ENCODE data around the gene TTC3.
"Not testable (repeated sequence)": the region's sequence is repeated elsewhere in the genome, so short reads cannot be mapped to it uniquely, and the experiment has no call there.

TTC3 gene

GRCh38 chr21:37072988-37073416 lies at the start of gene TTC3, which contains the start of gene PIGP:
Gene TTC3, plus strand, starts transcription at chr21:37073254. Its CDS starts 14,004 bp downstream, at chr21:37087258.
Gene PIGP, minus strand, starts transcription at chr21:37073071. Its CDS starts 556 bp downstream, at chr21:37072515.
- DNase-seq: peak; percentile 88 to 93

- DNase-seq: no peak
These were observed 46.6 kb upstream of the TTC3 start for GRCh38 chr21:37026499-37026898.

- no peak for DNase-seq
These were observed 44.5 kb upstream of the TTC3 start for GRCh38 chr21:37028570-37028969.

GRCh38 chr21:37030864-37031263 lies 42.2 kb upstream of the TTC3 start:
- DNase-seq: no peak

- DNase-seq: no peak
These were observed 40.8 kb upstream of the TTC3 start for GRCh38 chr21:37032293-37032692.

- no peak for DNase-seq
These were observed 40.1 kb upstream of the TTC3 start for GRCh38 chr21:37032877-37033471.

GRCh38 chr21:37034394-37034793 lies 38.7 kb upstream of the TTC3 start:
- DNase-seq: not testable (repeated sequence)

- DNase-seq: no peak
These were observed 36.9 kb upstream of the TTC3 start for GRCh38 chr21:37036177-37036576.

GRCh38 chr21:37039411-37040075 lies 33.5 kb upstream of the TTC3 start:
- DNase-seq: no peak

- no peak for DNase-seq
These were observed 32.8 kb upstream of the TTC3 start for GRCh38 chr21:37040212-37040611.

- no peak for DNase-seq
These were observed 31.3 kb upstream of the TTC3 start for GRCh38 chr21:37041706-37042271.

- DNase-seq: no peak
These were observed 29.2 kb upstream of the TTC3 start for GRCh38 chr21:37043818-37044217.

GRCh38 chr21:37044643-37045042 lies 28.4 kb upstream of the TTC3 start:
- DNase-seq: no peak

- DNase-seq: peak; percentile 99
These were observed 27.9 kb upstream of the TTC3 start for GRCh38 chr21:37045149-37045548.

- DNase-seq: no peak
These were observed 27.5 kb upstream of the TTC3 start for GRCh38 chr21:37045556-37045955.

- no peak for DNase-seq
These were observed 26.0 kb upstream of the TTC3 start for GRCh38 chr21:37047079-37047478.

GRCh38 chr21:37049741-37050140 lies 23.3 kb upstream of the TTC3 start:
- DNase-seq: not testable (repeated sequence)

GRCh38 chr21:37055271-37055855 lies 17.7 kb upstream of the TTC3 start:
- no peak for DNase-seq

GRCh38 chr21:37057614-37058013 lies 15.4 kb upstream of the TTC3 start:
- DNase-seq: no peak

GRCh38 chr21:37058261-37058660 lies 14.8 kb upstream of the TTC3 start:
- DNase-seq: peak; percentile 67 to 69

- peak in 1 of 2 experiments; percentile 4 for DNase-seq
These were observed 13.9 kb upstream of the TTC3 start for GRCh38 chr21:37059181-37059580.

- DNase-seq: peak; percentile 30 to 44
These were observed 12.8 kb upstream of the TTC3 start for GRCh38 chr21:37060296-37060695.

- DNase-seq: no peak
These were observed 11.0 kb upstream of the TTC3 start for GRCh38 chr21:37061926-37062592.

Data from Kasumi-1 (cell line).